H9 (cell line): Measurements from ENCODE around the gene MCF2L. TPM values are rescaled to one million over a fixed set of nuclear protein-coding genes. Genes with fewer than 3 reads are reported as not detected.

ENCODE experiments used
- DNase-seq: peaks from one replicate; pipeline ENCODE4 v3.0.0-alpha.2; 2017
- H2AFZ ChIP-seq: one replicate; pipeline ENCODE4 v1.6.1; 2013; ENCODE audit warnings: mild to moderate bottlenecking, low read length, control low read depth, moderate library complexity
- H2AK5ac ChIP-seq: 2 replicates; pipeline ENCODE4 v1.6.1; 2013; ENCODE audit warnings: low read length, control low read depth, mixed read lengths; ENCODE audit not compliant: insufficient read length
- H2BK120ac ChIP-seq: one replicate; pipeline ENCODE4 v1.6.1; 2013; ENCODE audit warnings: low read depth, mild to moderate bottlenecking, low read length, control low read depth, inconsistent platforms; ENCODE audit not compliant: poor library complexity, severe bottlenecking
- H2BK12ac ChIP-seq: 2 replicates; pipeline ENCODE4 v1.6.1; 2013; ENCODE audit warnings: low read length, control low read depth, mixed read lengths, low read depth; ENCODE audit not compliant: insufficient read length
- H2BK15ac ChIP-seq: 2 replicates; pipeline ENCODE4 v1.6.1; 2013; ENCODE audit warnings: low read depth, low read length, control low read depth
- H2BK20ac ChIP-seq: one replicate; pipeline ENCODE4 v1.6.1; 2013; ENCODE audit warnings: low read depth, mild to moderate bottlenecking, low read length, control low read depth, inconsistent platforms; ENCODE audit not compliant: poor library complexity, severe bottlenecking
- H2BK5ac ChIP-seq: 2 replicates; pipeline ENCODE4 v1.6.1; 2013; ENCODE audit warnings: low read length, control low read depth, mixed read lengths; ENCODE audit not compliant: insufficient read length
- H3K14ac ChIP-seq: 2 replicates; pipeline ENCODE4 v1.6.1; 2013; ENCODE audit warnings: low read length, control low read depth; ENCODE audit not compliant: insufficient read depth
- H3K18ac ChIP-seq: 2 replicates; pipeline ENCODE4 v1.6.1; 2013; ENCODE audit warnings: low read depth, mild to moderate bottlenecking, mixed read lengths, low read length, control low read depth; ENCODE audit not compliant: insufficient read length
- H3K23ac ChIP-seq: 2 replicates; pipeline ENCODE4 v1.6.1; 2013; ENCODE audit warnings: low read length, control low read depth, mixed read lengths, low read depth; ENCODE audit not compliant: insufficient read length
- H3K23me2 ChIP-seq: 2 replicates; pipeline ENCODE4 v1.6.1; 2013; ENCODE audit warnings: low read depth, mild to moderate bottlenecking, mixed read lengths, low read length, control low read depth; ENCODE audit not compliant: insufficient read length, poor library complexity, severe bottlenecking
- H3K27ac ChIP-seq: 2 replicates; pipeline ENCODE4 v1.5.1; 2013; ENCODE audit warnings: low read length, control low read depth, mixed read lengths, low read depth; ENCODE audit not compliant: insufficient read length
- H3K27me3 ChIP-seq: 2 replicates; pipeline ENCODE4 v1.6.1; 2013; ENCODE audit warnings: low read length, control low read depth, inconsistent platforms; ENCODE audit not compliant: insufficient read depth
- H3K4ac ChIP-seq: 2 replicates; pipeline ENCODE4 v1.6.1; 2013; ENCODE audit warnings: low read depth, mild to moderate bottlenecking, control low read depth, inconsistent platforms, low read length, moderate library complexity
- H3K4me1 ChIP-seq: 2 replicates; pipeline ENCODE4 v1.6.1; 2013; ENCODE audit warnings: low read length, control low read depth, inconsistent platforms; ENCODE audit not compliant: insufficient read depth
- H3K4me2 ChIP-seq: 2 replicates; pipeline ENCODE4 v1.6.1; 2013; ENCODE audit warnings: low read length, control low read depth, mixed read lengths; ENCODE audit not compliant: insufficient read length, insufficient read depth
- H3K56ac ChIP-seq: 2 replicates; pipeline ENCODE4 v1.6.1; 2013; ENCODE audit warnings: low read depth, mild to moderate bottlenecking, mixed read lengths, low read length, control low read depth; ENCODE audit not compliant: insufficient read length
- H3K79me1 ChIP-seq: 2 replicates; pipeline ENCODE4 v1.6.1; 2013; ENCODE audit warnings: low read depth, mild to moderate bottlenecking, moderate library complexity, low read length, control low read depth, inconsistent platforms; ENCODE audit not compliant: insufficient read depth, poor library complexity, severe bottlenecking
- H3K79me2 ChIP-seq: 2 replicates; pipeline ENCODE4 v1.6.1; 2013; ENCODE audit warnings: low read length, control low read depth, inconsistent platforms; ENCODE audit not compliant: insufficient read depth
- H3K9ac ChIP-seq: 2 replicates; pipeline ENCODE4 v1.6.1; 2013; ENCODE audit warnings: low read length, control low read depth, mixed read lengths; ENCODE audit not compliant: insufficient read length; ENCODE audit errors: extremely low read depth
- H3K9me3 ChIP-seq: one replicate; pipeline ENCODE4 v1.6.1; 2013; ENCODE audit warnings: low read depth, low read length, inconsistent platforms; ENCODE audit not compliant: control insufficient read depth
- H3T11ph ChIP-seq: one replicate; pipeline ENCODE4 v1.6.1; 2013; ENCODE audit warnings: mild to moderate bottlenecking, low read length, control low read depth, inconsistent platforms
- H4K20me1 ChIP-seq: one replicate; pipeline ENCODE4 v1.6.1; 2013; ENCODE audit not compliant: control insufficient read depth, insufficient read length, insufficient read depth
- H4K5ac ChIP-seq: 2 replicates; pipeline ENCODE4 v1.6.1; 2013; ENCODE audit warnings: low read depth, mild to moderate bottlenecking, mixed read lengths, low read length, control low read depth; ENCODE audit not compliant: insufficient read length
- H4K8ac ChIP-seq: replicated peaks from 2 replicates; pipeline ENCODE4 v1.6.1; 2013; ENCODE audit warnings: low read length, control low read depth, mixed read lengths, low read depth; ENCODE audit not compliant: insufficient read length
- H4K91ac ChIP-seq: 2 replicates; pipeline ENCODE4 v1.6.1; 2013; ENCODE audit warnings: low read depth, mild to moderate bottlenecking, moderate library complexity, mixed read lengths, low read length, control low read depth; ENCODE audit not compliant: insufficient read length
- H3K27ac Mint-ChIP-seq, 3 experiments: 2 replicates in 2 of 3; 3 replicates in 1 of 3; pipeline ENCODE4 v1.8.0; 2020 to 2021; ENCODE audit warnings: mixed read lengths in 3 of 3, mild to moderate bottlenecking in 1 of 3, moderate library complexity in 1 of 3
- H3K27me3 Mint-ChIP-seq: 2 replicates; pipeline ENCODE4 v1.8.0; 2021; ENCODE audit warnings: low read depth, mild to moderate bottlenecking, moderate library complexity, mixed read lengths
- H3K36me3 Mint-ChIP-seq, 3 experiments: 2 replicates in 2 of 3; 3 replicates in 1 of 3; pipeline ENCODE4 v1.8.0; 2020 to 2021; ENCODE audit warnings: low read depth in 3 of 3, mixed read lengths in 3 of 3; ENCODE audit not compliant: insufficient read depth in 1 of 3
- H3K4me1 Mint-ChIP-seq, 2 experiments: 2 replicates each; pipeline ENCODE4 v1.8.0; 2020; ENCODE audit warnings: mixed read lengths in 2 of 2
- H3K4me3 Mint-ChIP-seq, 2 experiments: 2 replicates in 1 of 2; 3 replicates in 1 of 2; pipeline ENCODE4 v1.8.0; 2020 to 2021; ENCODE audit warnings: mild to moderate bottlenecking in 2 of 2, mixed read lengths in 2 of 2, moderate library complexity in 1 of 2
- H3K9me3 Mint-ChIP-seq, 2 experiments: 2 replicates in 1 of 2; 3 replicates in 1 of 2; pipeline ENCODE4 v1.8.0; 2020; ENCODE audit warnings: mild to moderate bottlenecking in 2 of 2, mixed read lengths in 2 of 2, moderate library complexity in 1 of 2
- WGBS: extraction: QIAGEN DNeasy Blood & Tissue Kit; methylation state at CpG from one replicate; pipeline ENCODE4 v1.1.7; 2013; ENCODE audit warnings: missing lambda C conversion rate, low lambda C conversion rate, mixed read lengths; ENCODE audit not compliant: insufficient read length; ENCODE audit errors: extremely low coverage; 5-methylcytosine and 5-hydroxymethylcytosine counted together
- total RNA-seq: library from RNA; stranded (reverse); gene quantifications from 2 replicates; pipeline ENCODE4 v1.2.1, GENCODE V29; 2021
- TF ChIP-seq, protein P1 (sequence below): fragments of 200-600 bp; sonication (generic); conservative IDR thresholded peaks from 3 replicates; pipeline ENCODE4 v1.8.0; 2021; ENCODE audit warnings: antibody characterized with exemption, mild to moderate bottlenecking

MCF2L gene
- total RNA-seq, 1 experiment from 2014 or later = 18.5 TPM

DNA sequence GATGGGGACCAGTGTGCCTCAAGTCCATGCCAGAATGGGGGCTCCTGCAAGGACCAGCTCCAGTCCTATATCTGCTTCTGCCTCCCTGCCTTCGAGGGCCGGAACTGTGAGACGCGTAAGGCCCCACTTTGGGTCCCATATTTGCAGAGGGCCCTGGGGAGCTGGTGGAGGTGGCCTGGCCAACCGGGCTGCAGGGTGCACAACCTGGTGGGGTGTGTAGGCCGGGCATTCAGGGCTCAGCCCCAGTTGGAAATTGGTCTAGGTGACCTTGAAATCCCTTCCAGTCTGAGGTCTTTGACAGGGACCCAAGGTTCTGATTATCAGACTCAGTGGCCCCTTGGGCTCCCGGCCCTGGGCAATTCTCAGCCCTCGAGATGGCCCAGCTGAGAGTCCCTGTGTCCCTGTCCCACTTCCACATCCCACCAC lies 144.8 kb downstream of the MCF2L start:
- Mint-ChIP-seq H3K4me3 (no peak overlapping the region), H3K9me3 (peaks cover 3 to 8% of the 10 kb centered on the region in 2 experiments; a peak in 4 of 5 replicates), H3K27ac (no peak overlapping the region), H3K4me1 (peaks cover 0 to 4% of the 10 kb centered on the region in 2 experiments; a peak in 1 of 4 replicates), H3K27me3 (peaks cover 40% of the 10 kb centered on the region), H3K36me3 (peaks cover 3 to 5% (median 4%) of the 10 kb centered on the region in 3 experiments; a peak in 4 of 7 replicates)
- Histone ChIP-seq H3K18ac (no peak overlapping the region), H2BK20ac (no peak overlapping the region), H3K79me1 (no peaks in the 10 kb centered on the region), H3K4me2 (no peak overlapping the region), H3K9ac (no peak overlapping the region), H2BK120ac (no peak overlapping the region), H2BK12ac (no peak overlapping the region), H3K27me3 (peaks cover 29% of the 10 kb centered on the region; the same call in 1 of the 2 replicates), H3K9me3 (no peaks in the 10 kb centered on the region), H3T11ph (no peak overlapping the region), H3K79me2 (no peaks in the 10 kb centered on the region), H4K91ac (no peak overlapping the region), H4K8ac (no peak overlapping the region), H4K20me1 (no peaks in the 10 kb centered on the region), H2BK5ac (no peak overlapping the region), H2BK15ac (no peak overlapping the region), H4K5ac (no peak overlapping the region), H3K23me2 (peaks cover 4% of the 10 kb centered on the region), H3K27ac (no peak overlapping the region), H3K14ac (no peak overlapping the region), H2AK5ac (no peak overlapping the region), H2AFZ (no peak overlapping the region), H3K4me1 (no peaks in the 10 kb centered on the region), H3K4ac (no peak overlapping the region), H3K56ac (no peak overlapping the region), H3K23ac (no peak overlapping the region)
- no CpG with 5 or more reads among the region's 8 CpGs for WGBS
- DNase-seq = no peak
- TF ChIP-seq, protein P1, sequence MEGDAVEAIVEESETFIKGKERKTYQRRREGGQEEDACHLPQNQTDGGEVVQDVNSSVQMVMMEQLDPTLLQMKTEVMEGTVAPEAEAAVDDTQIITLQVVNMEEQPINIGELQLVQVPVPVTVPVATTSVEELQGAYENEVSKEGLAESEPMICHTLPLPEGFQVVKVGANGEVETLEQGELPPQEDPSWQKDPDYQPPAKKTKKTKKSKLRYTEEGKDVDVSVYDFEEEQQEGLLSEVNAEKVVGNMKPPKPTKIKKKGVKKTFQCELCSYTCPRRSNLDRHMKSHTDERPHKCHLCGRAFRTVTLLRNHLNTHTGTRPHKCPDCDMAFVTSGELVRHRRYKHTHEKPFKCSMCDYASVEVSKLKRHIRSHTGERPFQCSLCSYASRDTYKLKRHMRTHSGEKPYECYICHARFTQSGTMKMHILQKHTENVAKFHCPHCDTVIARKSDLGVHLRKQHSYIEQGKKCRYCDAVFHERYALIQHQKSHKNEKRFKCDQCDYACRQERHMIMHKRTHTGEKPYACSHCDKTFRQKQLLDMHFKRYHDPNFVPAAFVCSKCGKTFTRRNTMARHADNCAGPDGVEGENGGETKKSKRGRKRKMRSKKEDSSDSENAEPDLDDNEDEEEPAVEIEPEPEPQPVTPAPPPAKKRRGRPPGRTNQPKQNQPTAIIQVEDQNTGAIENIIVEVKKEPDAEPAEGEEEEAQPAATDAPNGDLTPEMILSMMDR = no peak
